ENCODE results near the gene TPGS2.

TPGS2 gene

GRCh38 chr18:36752929-36753865 is 75.6 kb downstream of the TPGS2 start:
- no peak overlapping the region for H3K4me3 ChIP-seq (replicated peaks; ENCODE audit: low read depth, low read length)
- TF ChIP-seq CTCF (IDR thresholded peaks at IDR 0.05; ENCODE audit: low read depth, low read length, missing control alignments) = no peak
- no peak for DNase-seq (ENCODE audit: extremely low read depth, low read depth)

- no peak for TF ChIP-seq CTCF (IDR thresholded peaks at IDR 0.05; ENCODE audit: low read depth, low read length, missing control alignments)
- DNase-seq (ENCODE audit: extremely low read depth, low read depth) = no peak
- H3K4me3 ChIP-seq (replicated peaks; ENCODE audit: low read depth, low read length) = no peak overlapping the region
Observed at GRCh38 chr18:36745219-36745975, 83.4 kb downstream of the TPGS2 start.

- TF ChIP-seq CTCF (IDR thresholded peaks at IDR 0.05; ENCODE audit: low read depth, low read length, missing control alignments) = no peak
- no peak overlapping the region for H3K4me3 ChIP-seq (replicated peaks; ENCODE audit: low read depth, low read length)
- no peak for DNase-seq (ENCODE audit: extremely low read depth, low read depth)
Observed at GRCh38 chr18:36744261-36744876, 84.4 kb downstream of the TPGS2 start.

All from HFF-Myc (cell line).